Tibial nerve (tissue), 4 donors: ENCODE results near the gene TEPSIN. TPM values are rescaled to one million over a fixed set of nuclear protein-coding genes. Genes with fewer than 3 reads are reported as not detected.

Source experiments
- DNase-seq, 2 donors: peaks; one replicate each; pipeline ENCODE4 v3.0.0-alpha.2; 2019; ENCODE audit warnings: low spot score in 2 of 2
- H3K27ac ChIP-seq, 4 donors: fragments of 200-600 bp; sonication (generic) in 3 of 4; one replicate each; pipeline ENCODE4 v1.5.1; 2017 to 2019; ENCODE audit warnings: mild to moderate bottlenecking in 1 of 4
- H3K27me3 ChIP-seq, 2 donors: fragments of 200-600 bp; sonication (generic) in 1 of 2; one replicate each; pipeline versions ENCODE4 v1.5.1 to v1.6.0; 2017 to 2019
- H3K36me3 ChIP-seq, 3 donors: fragments of 200-600 bp; sonication (generic); one replicate each; pipeline ENCODE4 v1.5.1; 2018 to 2019
- H3K4me1 ChIP-seq, 4 donors: fragments of 200-600 bp; sonication (generic) in 3 of 4; one replicate each; pipeline ENCODE4 v1.5.1; 2017 to 2019
- H3K4me3 ChIP-seq, 4 donors: fragments of 200-600 bp; sonication (generic) in 3 of 4; one replicate each; pipeline ENCODE4 v1.5.1; 2017 to 2019; ENCODE audit warnings: mild to moderate bottlenecking in 1 of 4, moderate library complexity in 1 of 4
- H3K9me3 ChIP-seq, 4 donors: fragments of 200-600 bp; sonication (generic) in 3 of 4; one replicate each; pipeline ENCODE4 v1.5.1; 2017 to 2019
- EP300 ChIP-seq, 2 donors: sonication (generic); formaldehyde crosslinking; IDR thresholded peaks; one replicate each; pipeline ENCODE4 v1.6.1; 2017; ENCODE audit warnings: antibody characterized with exemption in 2 of 2, mild to moderate bottlenecking in 1 of 2
- POLR2A ChIP-seq, 2 donors: fragments of 450-650 bp; IDR thresholded peaks; one replicate each; pipeline ENCODE4 v1.6.1; 2017; ENCODE audit warnings: antibody characterized with exemption in 2 of 2, mild to moderate bottlenecking in 2 of 2, moderate library complexity in 2 of 2
- WGBS, 2 donors: methylation state at CpG; one replicate each; pipeline ENCODE4 v1.1.5; 2018; 5-methylcytosine and 5-hydroxymethylcytosine counted together
- total RNA-seq, 4 donors: library from RNA; depleted of rRNA; stranded (reverse); fragments of >200 nt; gene quantifications; one replicate each; pipeline ENCODE4 v1.1.0, GENCODE V29; 2016
- TF ChIP-seq, protein P1 (sequence below), 5 experiments: fragments of 200-600 bp in 3 of 5; fragments of 450-650 bp in 2 of 5; sonication (generic) in 3 of 5; IDR thresholded peaks; one replicate each; pipeline ENCODE4 v1.5.1; 2016 to 2019; ENCODE audit warnings: antibody characterized with exemption in 5 of 5, mild to moderate bottlenecking in 3 of 5, moderate library complexity in 2 of 5

Gene TEPSIN
- total RNA-seq, 4 donors from 2014 or later: 41.5 to 102 (median 73.9) TPM

DNA sequence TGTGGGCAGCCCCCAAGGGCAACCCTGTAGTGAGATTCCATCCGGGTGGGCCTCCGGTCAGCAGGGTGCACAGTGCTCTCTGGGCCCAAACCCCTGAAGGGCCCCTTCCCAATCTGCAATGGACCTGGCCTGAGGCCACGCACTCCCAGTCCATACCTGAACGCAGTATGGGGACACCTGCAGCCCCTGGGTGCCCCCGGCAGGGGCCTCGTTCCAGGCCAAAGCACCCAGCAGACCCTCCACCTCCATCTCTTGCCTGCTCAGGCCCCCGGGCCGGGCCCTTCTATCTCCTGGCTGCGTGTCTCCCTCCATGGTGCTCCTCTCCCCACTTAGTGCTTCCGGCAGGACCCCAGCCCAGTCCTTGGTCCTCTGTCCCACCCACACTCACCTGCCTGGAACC lies 55.5 kb downstream of the TEPSIN start:
- TF ChIP-seq POLR2A (IDR thresholded peaks at IDR 0.05): no peak
- no peak for TF ChIP-seq EP300 (IDR thresholded peaks at IDR 0.05)
- no peak for DNase-seq
- Histone ChIP-seq H3K27me3 (peaks cover 0 to 12% of the 10 kb centered on the region in 2 donors), H3K9me3 (no peaks in the 10 kb centered on the region), H3K36me3 (peaks cover 0 to 2% (median 0%) of the 10 kb centered on the region in 3 donors), H3K27ac (no peak overlapping the region), H3K4me1 (no peaks in the 10 kb centered on the region), H3K4me3 (no peak overlapping the region)
- 93 to 94% methylated on average over 10 of the region's 10 CpGs for WGBS, 2 donors

DNA sequence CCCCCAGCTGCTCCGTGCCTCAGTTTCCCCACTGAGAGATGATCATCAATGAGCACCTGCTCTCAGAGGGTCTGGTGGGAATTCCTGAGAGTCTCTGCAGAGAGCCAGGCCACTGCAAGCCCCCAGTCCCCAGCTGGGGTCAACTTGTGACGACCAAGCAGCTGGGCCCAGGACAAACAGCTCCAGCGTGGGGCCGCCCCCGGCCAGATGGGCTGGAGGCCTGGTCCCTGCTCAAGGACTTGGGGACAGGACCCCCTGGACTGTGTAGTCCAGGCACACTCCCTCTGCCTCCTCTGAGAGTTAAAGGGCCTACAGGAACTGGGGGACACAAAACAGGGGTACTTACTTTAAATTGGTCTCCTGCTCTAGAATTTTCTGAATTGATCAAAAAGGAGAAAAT lies 56.3 kb downstream of the TEPSIN start:
- Histone ChIP-seq H3K36me3 (no peaks in the 10 kb centered on the region), H3K4me3 (no peak overlapping the region), H3K27ac (no peak overlapping the region), H3K9me3 (no peaks in the 10 kb centered on the region), H3K4me1 (no peaks in the 10 kb centered on the region), H3K27me3 (peaks cover 0 to 12% of the 10 kb centered on the region in 2 donors)
- no peak for DNase-seq
- no peak for TF ChIP-seq POLR2A (IDR thresholded peaks at IDR 0.05)
- 79 to 89% methylated on average over 5 of the region's 5 CpGs for WGBS, 2 donors

DNA sequence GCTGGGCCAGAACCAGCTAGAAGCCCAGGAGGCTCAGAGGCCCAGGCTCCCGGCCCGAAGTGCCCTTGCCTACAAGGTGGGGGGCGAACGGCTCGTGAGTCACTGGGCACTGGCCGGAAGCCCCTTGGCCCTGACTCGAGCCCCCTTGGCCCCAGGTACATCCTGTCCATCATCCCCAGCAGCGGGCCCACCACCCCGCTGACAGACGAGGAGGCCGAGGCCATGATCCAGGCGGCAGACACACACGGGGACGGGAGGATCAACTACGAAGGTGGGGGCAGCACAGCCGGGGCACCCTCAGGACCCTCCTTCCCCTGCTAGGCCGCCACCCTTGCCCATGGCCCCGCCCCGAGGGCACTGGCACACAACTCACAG lies 57.1 kb downstream of the TEPSIN start:
- Histone ChIP-seq H3K27me3 (peaks cover 0 to 12% of the 10 kb centered on the region in 2 donors), H3K36me3 (no peaks in the 10 kb centered on the region), H3K9me3 (no peaks in the 10 kb centered on the region), H3K4me1 (no peaks in the 10 kb centered on the region), H3K4me3 (no peak overlapping the region), H3K27ac (no peak overlapping the region)
- TF ChIP-seq POLR2A (IDR thresholded peaks at IDR 0.05): no peak
- no peak for TF ChIP-seq EP300 (IDR thresholded peaks at IDR 0.05)
- TF ChIP-seq, protein P1, sequence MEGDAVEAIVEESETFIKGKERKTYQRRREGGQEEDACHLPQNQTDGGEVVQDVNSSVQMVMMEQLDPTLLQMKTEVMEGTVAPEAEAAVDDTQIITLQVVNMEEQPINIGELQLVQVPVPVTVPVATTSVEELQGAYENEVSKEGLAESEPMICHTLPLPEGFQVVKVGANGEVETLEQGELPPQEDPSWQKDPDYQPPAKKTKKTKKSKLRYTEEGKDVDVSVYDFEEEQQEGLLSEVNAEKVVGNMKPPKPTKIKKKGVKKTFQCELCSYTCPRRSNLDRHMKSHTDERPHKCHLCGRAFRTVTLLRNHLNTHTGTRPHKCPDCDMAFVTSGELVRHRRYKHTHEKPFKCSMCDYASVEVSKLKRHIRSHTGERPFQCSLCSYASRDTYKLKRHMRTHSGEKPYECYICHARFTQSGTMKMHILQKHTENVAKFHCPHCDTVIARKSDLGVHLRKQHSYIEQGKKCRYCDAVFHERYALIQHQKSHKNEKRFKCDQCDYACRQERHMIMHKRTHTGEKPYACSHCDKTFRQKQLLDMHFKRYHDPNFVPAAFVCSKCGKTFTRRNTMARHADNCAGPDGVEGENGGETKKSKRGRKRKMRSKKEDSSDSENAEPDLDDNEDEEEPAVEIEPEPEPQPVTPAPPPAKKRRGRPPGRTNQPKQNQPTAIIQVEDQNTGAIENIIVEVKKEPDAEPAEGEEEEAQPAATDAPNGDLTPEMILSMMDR (IDR thresholded peaks at IDR 0.05): no peak
- 85 to 93% methylated on average over 13 to 16 of the region's 19 CpGs for WGBS, 2 donors
- DNase-seq: no peak

DNA sequence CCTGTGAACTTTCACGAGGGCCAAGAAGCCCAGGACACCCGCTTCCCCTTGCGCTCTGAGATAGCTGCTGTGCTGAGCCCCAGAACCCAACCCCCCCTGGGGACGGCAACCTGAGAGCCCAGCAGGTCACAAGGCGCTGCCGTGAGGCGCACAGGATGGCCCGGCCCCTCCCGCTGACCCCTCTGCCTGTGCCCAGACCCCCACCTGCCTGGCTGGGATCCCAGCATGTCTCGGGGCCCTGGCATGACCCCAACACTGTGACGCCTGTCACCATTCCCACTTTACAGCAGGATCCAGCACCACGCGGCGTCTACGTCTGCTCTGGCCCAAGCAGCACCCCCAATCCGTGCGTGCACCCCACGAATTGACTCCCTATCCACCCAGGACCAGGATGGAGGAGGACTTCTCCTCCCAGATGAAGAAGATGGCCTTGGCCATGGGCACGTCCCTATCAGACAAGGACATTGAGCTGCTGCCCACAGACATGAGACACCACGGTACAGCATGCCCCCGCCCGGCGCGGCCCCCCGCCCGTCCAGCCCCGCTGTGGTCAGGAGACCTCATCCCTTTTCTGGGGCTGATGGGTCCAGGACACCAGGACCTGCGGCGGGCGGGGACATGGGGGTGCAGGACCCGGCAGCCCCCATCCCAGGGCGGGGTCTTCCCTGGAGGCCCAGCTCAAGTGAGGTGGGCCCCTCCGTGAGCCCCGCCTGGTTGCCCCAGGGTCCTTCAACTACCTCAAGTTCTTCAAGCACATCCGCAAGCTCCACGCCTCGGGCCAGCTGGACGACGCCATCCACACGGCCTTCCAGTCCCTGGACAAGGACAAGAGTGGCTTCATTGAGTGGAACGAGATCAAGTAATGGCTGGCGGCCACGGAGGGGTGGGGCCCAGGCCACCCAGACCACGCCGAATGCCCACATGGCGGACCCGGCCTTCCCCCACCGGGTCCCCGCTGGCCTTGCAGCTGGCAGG lies 57.7 kb downstream of the TEPSIN start:
- TF ChIP-seq, protein P1 (IDR thresholded peaks at IDR 0.05): no peak
- TF ChIP-seq POLR2A (IDR thresholded peaks at IDR 0.05): no peak
- TF ChIP-seq EP300 (IDR thresholded peaks at IDR 0.05): no peak
- 91 to 93% methylated on average over 28 to 42 of the region's 49 CpGs for WGBS, 2 donors
- H3K36me3 ChIP-seq: no peaks in the 10 kb centered on the region
- peaks cover 0 to under 1% (median 0%) of the 10 kb centered on the region in 4 donors for H3K9me3 ChIP-seq
- H3K4me3 ChIP-seq: no peak overlapping the region
- DNase-seq: no peak
- H3K27me3 ChIP-seq: peaks cover 0 to 12% of the 10 kb centered on the region in 2 donors
- H3K4me1 ChIP-seq: no peaks in the 10 kb centered on the region
- no peak overlapping the region for H3K27ac ChIP-seq

DNA sequence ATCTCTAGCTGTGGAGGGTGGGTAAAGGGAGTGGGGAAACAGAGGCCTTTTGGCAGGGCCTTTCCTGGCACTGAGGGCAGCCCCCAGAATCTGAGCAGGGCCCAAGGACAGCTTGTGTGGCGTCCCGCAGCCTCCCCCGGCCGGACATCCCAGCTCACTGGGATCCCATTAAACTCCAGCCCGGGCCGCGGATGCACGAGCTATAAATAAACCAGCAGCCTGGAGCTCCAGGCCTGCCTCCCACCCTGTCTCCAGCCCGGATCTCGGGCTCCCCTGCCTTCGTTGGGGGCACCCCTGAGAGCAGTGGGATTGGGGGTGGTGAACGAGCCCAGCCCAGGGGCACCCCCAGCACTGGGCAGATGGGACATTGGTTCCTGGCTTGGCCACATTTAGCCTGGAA lies 59.0 kb downstream of the TEPSIN start:
- H3K27ac ChIP-seq: no peak overlapping the region
- no peak for DNase-seq
- H3K9me3 ChIP-seq: peaks cover 0 to 12% (median 0%) of the 10 kb centered on the region in 4 donors
- H3K4me3 ChIP-seq: no peak overlapping the region
- H3K27me3 ChIP-seq: peaks cover 0 to 12% of the 10 kb centered on the region in 2 donors
- H3K4me1 ChIP-seq: no peaks in the 10 kb centered on the region
- WGBS, 2 donors: 20 to 58% methylated on average over 1 to 12 of the region's 12 CpGs
- no peaks in the 10 kb centered on the region for H3K36me3 ChIP-seq
- TF ChIP-seq, protein P1 (IDR thresholded peaks at IDR 0.05): no peak
- TF ChIP-seq POLR2A (IDR thresholded peaks at IDR 0.05) (no peak), EP300 (IDR thresholded peaks at IDR 0.05) (no peak)

DNA sequence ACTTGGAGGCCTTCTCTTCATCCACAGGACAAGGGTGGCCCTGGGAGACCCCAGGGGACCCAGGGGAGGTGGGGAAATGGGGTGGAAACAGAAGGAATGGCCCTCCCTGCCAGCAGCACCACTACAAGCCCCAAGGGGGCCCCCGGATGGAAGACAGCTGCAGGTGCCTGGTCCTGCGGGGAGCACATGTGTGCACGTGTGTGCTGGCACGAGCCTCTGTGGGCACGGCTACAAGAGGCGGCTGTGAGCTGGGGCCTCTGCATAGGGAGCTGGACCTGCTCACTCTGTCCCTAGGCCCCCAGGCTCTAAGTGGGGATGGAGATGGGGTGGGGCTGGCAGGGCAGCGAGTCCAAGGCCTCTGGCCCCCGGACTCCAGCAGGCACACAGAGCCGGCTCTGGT lies 59.6 kb downstream of the TEPSIN start:
- no peaks in the 10 kb centered on the region for H3K36me3 ChIP-seq
- DNase-seq: no peak
- TF ChIP-seq, protein P1 (IDR thresholded peaks at IDR 0.05): no peak
- TF ChIP-seq POLR2A (IDR thresholded peaks at IDR 0.05) (no peak), EP300 (IDR thresholded peaks at IDR 0.05) (no peak)
- H3K9me3 ChIP-seq: peaks cover 0 to 12% (median 0%) of the 10 kb centered on the region in 4 donors
- H3K4me1 ChIP-seq: no peaks in the 10 kb centered on the region
- H3K4me3 ChIP-seq: no peak overlapping the region
- no peak overlapping the region for H3K27ac ChIP-seq
- 44 to 65% methylated on average over 5 to 9 of the region's 9 CpGs for WGBS, 2 donors
- H3K27me3 ChIP-seq: peaks cover 0 to 10% of the 10 kb centered on the region in 2 donors
